ENCODE results near the gene FOXO3.

Gene FOXO3

DNA sequence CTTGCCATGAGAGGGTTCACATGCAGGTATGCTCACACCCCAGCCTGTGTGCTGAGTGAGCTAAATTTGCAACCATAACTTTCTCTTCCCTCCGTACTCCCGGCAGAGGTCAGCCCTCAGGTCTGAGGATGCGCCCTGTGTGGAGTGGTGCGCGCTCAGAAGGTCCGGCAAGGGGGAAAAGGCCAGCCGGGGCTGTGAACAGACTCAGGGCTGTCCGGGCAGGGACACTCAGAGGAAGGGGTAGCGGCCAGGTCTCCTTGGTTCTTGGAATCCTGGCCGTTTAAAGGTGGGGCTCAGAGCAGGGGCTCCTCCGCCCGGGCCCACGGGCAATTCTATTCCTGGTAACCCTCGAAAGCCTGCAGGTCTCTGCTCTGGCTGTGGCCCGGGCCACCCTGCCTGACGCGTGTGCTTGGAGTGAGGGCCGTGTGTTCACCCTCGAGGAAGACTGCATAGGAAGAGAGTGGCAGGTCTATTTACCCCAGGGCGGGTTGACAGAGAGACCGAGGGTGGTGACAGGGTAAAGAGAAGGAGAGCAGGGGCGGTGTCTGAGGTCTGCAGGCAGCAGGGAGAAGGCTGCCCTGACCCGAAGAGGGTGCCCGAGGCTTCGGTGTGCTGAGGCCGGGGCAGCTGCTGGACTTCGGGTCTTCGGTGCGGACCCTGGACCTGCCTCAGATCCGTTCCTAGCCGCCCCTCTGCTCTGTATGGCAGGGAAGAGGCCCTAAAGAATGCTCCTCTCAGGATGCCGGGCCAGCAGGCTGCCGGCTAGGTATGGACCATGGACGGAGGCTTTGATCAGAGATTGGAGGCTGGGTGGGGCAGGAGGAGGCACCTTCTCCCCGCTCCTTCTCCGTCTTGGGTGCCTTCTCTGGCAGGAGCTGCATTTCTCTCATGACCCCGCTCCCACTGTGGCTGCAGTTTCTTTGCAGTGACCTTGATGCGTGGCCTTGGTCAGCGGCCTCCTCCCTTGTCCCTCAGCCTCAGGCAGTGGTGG, 156.4 kb downstream of the FOXO3 start:
- no peak for DNase-seq

DNA sequence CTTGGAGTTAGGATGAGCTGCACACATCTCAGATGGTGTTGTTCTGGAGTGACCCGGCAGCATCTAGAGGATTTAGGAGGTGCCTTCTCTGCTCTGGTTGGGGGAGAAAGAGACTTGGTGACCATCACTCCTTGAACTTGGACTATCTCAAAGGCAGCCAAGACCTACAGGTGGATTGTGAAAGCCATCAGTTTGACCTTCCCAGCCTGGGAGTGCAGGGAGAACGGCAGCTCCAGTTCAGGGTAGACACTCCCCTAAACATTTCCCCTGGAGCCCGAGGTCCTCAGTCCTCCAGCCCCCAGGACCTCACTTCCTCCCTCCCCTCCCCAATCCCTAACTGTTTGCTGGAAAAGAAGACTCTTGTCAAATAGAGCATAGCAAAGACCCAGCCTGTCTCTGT, 158.8 kb downstream of the FOXO3 start:
- DNase-seq, result no peak

DNA sequence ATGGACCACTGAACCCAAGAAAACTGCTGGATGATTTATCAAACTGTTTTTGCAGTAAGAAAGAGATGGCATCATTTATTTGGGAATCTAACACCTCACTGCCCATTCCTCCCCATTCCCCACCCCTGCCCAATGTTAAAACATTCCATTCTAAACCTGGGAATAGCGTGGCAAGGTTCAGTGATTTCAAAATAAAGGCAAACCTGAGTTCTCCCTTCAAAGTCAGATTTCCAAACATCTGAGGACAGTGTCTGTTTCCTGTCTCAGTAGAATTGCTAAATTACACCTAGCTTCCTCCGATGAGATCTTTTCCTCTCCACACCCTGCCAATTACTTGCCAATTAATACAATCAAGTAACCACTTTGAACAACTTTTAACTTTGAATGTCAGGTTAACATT, 160.1 kb downstream of the FOXO3 start:
- DNase-seq, result peak; percentile 13 to 17

DNA sequence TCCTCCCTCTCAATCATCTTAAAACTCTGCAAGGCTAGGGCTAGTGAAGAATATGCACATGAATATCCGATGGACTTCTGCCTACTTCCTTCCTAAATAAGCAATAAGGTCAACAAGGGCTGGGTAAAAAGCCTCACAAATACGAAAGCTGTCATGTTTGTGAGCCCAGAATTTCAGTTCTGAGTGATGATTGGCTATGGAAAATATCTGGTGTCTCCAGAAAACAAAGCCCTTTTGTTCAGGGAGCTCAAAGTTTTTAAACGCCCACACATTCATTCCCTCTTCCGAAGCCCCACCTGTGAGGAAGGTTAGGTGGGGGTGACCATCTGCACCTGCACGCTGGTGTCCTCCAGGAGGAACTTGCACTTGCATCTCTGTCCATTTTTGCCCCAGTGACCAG, 160.6 kb downstream of the FOXO3 start:
- DNase-seq, result no peak

DNA sequence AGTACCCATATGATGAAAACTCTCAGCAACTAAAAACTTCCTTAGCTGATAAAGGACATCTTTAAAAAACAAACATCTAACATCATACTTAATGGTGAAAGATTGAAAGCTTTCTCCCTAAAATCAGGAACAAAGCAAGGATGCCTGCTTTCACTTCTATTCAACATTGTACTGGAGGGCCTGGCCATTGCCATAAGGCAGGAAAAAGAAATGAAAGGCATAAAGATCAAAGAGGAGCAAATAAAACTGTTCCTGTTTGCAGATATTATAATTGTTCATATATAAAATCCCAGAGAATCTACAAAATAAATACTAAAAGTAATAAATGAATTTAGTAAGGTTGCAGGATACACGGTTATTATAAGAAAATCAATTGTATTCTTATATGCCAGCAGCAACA, 162.9 kb downstream of the FOXO3 start:
- no peak for DNase-seq

DNA sequence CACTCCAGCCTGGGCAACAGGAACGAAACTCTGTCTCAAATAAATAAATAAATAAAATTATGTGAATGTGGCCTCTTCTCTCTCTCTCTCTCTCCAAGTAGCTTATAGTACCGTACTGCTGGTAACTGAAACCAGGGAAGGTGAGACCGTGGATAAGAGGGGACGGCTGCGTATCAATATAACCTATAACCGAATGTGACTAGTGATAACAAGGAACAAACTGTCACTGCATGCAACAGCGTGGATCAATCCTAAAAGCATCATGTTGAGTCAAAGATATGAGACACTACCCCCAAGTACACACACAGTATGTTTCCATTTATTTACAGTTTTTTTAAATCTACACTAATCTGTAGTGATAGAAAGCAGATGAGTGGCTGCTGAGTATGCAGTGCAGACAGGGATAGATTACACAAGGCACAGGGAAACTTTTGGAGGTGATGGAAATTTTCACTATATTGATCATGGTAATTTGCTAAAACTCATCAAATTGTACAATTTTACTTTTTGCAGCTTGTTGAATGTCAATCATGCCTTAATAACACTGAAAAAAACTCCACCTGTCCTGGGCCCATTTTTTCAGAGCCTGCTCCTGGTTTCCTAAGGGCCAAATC, 166.1 kb downstream of the FOXO3 start:
- no peak for DNase-seq

DNA sequence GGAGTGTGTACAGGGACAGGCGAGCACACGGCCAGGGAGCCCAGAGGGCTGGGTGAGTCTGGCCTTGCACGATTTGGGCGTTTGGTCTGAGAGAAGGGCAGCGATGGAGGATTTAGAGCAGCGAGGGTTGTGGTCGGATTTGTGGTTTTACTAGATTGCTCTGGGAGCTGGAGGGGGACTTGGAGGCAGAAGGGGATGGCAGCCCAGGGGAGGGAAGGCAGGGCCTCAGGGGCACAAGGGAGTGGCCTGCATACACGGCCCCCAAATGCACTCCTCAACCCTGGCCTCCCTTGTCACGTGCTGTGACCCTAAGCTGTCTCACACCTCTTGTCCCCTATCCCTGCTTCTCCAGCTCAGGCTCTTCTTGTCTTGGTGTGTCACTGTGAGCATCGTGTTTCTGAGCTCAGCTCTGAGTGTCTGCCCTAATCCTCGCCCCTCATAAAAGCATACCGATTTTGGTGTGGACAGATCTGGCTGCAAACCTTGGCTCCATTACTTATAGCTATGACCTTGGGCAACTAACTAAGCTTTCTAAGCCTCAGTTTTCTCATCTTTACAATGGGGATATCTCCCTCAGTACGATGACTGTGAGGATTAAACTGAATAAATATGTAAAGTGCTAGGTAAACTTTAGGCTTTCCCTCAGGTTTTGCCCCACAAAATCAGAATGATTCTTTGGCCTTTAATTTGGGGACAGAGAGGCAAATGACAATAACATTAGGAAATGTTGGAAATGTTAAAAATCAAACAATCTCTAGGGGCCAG, 167.4 kb downstream of the FOXO3 start:
- DNase-seq, result no peak

DNA sequence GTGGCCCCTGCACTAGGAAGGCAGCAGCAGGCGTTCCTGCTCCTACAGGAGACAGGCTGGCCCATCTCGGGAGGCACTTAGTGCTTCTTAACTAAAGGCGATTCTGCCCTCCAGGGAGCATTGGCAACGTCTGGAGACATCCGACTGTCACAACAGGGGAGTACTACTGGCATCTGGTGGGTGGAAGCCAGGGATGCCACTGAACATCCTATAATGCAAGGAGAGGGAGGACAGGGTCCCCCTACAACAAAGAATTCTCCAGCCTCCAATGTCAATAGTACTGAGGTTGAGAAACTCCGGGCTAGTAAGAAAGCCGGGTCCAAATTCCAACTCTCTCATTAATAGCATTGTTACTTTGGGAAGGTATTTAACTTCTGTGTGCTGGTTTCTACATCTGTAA, 168.1 kb downstream of the FOXO3 start:
- DNase-seq, result no peak

DNA sequence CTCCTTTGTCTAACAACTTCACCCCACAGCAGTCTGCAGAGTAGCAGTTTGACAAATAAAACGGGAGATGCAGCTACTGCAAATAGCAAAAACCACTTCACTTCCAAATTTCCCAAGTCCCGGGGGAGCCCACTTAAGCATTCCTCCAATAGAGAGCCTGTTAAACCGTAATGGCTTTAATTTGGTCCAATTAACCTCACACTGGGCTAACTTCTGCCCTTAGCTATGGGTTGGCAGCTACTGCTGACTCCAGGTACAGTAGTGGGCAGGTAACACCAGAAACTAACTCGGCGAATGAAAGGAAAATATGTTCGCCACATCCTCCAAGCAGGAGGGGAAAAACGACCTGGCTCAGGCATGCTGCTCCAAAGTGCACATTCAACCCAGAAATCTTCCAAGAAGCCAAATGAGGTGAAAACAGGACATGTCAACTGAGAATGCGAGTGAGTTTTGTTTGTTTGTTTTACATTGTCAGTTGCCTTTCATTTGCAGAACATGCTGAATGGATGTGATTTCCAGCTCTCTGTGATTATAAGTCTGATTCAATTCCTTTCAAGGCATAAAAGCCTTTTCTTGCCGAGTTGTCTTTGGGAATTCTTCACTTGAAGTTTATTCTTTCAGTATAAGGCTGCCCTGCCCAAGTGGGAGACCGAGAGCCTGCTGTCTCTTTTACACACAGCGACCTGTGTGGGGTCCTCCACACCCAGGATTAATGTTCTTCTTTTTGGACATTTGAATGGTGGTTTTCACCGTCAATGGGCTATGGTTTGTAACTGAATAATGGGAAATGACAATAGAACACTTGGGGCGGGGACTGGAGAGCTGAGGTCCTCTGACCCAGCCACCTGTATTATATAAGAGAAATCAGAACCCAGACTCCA, 170.2 kb downstream of the FOXO3 start:
- DNase-seq, result no peak

DNA sequence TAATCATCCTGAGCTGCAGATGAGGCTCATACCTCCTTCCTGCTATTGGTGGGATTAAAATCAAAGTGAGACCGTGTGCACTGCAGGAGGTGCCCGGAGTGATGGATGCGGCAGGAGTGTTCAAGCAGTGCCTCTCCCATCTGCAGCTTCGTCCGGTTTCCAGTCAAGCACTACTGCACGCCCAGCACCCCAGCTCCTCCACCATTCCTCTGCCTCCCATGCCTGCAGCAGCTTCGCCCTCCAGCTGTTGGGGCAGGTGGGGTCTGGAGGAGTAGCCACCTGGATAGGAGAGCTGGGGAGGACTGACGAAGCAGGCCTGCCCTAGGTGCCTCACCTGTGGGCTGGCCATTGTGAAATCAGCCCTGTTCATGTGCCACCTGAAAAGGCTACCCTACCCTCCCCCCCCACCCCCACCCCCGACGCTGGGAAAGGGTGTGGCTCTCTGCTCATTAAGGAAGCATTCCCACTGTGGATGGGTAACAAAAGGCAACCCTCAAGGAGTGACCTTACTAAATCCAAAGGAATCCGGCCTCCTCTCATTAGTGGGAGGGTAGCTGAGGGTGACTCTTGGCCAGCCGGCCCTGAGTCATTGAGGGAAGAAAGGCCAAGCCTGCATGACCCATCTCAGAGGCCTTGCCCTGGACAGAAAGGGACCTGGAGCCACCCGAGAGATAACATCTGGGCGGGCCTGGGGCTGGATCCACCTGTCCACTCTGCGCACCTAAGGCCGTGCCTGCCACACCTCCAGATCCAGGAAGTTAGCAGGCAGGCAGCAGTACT, 171.6 kb downstream of the FOXO3 start:
- no peak for DNase-seq

DNA sequence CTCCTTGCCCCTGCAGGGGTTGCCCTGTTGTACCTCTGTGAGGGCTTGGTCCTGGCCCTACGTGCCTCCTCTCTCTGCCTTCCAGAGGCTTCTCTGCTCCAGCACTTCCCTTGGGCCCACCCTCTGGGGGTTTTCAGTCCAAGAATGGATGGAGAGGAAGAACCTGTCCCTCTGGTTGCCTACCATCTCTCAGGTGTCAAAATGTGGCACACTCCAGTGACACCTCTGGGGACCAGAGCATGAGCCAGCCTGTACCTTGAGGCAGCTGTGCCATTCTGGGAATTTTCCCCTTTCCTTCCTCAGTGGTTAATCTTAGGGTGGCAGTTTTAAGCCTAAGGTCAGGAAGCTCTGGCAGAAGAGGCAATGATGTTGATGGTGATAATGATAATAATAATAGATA, 172.3 kb downstream of the FOXO3 start:
- DNase-seq, result no peak

DNA sequence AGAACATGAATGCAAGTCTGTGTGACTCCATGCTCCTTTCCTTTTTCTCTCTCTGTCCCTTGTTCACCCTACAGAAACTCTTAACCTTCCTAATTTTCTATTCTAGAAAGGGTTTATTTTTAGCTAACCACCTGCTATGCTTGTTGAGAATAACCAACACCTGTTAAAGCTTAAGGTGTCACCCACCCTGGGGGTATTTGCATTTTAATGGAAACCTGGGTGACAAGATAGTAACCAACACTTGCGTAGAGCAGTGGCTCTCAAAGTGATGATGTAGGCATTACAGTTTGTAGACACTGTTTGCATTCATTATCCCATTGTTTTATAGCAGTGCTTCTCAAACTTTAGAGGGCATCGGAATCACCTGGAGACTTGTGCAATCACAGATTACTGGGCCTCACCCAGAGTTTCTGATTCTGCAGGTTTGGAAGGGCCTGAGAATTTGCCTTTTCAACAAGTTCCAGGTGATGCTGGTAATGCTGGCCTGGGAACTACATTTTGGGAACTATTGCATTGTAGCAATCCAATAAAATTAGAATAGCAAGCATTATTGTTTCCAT, 173.1 kb downstream of the FOXO3 start:
- DNase-seq, result no peak

Data from AML-193 (cell line).